Heart right ventricle (tissue), 16 donors: ENCODE data around the gene VTN. TPM values are rescaled to one million over a fixed set of nuclear protein-coding genes. Genes with fewer than 3 reads are reported as not detected.
A peak's percentile ranks its signal among the peaks of the same experiment; 100 is the strongest.

ENCODE experiments used
- ATAC-seq, 8 donors: fragments of 200-7000 bp; cut with Tn5 transposase; one replicate each; pipeline ENCODE4 v1.9.1; 2020; ENCODE audit warnings: mild to moderate bottlenecking in 8 of 8, moderate library complexity in 8 of 8, moderate number of reproducible peaks in 1 of 8
- DNase-seq, 2 donors: peaks; one replicate each; pipeline ENCODE4 v3.0.0-alpha.2; 2020
- H3K27ac ChIP-seq, 10 donors: fragments of 200-600 bp; sonication (generic) in 2 of 10; one replicate each; pipeline versions ENCODE4 v1.5.0 to v1.8.0; 2020 to 2022; ENCODE audit warnings: mild to moderate bottlenecking in 3 of 10
- H3K27me3 ChIP-seq, 7 donors: fragments of 200-600 bp; one replicate each; pipeline ENCODE4 v1.8.0; 2021 to 2022; ENCODE audit warnings: mild to moderate bottlenecking in 2 of 7
- H3K36me3 ChIP-seq, 9 donors: fragments of 200-600 bp; sonication (generic) in 1 of 9; one replicate each; pipeline versions ENCODE4 v1.5.0 to v1.8.0; 2020 to 2022; ENCODE audit warnings: mild to moderate bottlenecking in 2 of 9
- H3K4me1 ChIP-seq, 9 donors: fragments of 200-600 bp; sonication (generic) in 1 of 9; one replicate each; pipeline versions ENCODE4 v1.5.0 to v1.8.0; 2020 to 2022; ENCODE audit warnings: mild to moderate bottlenecking in 4 of 9
- H3K4me3 ChIP-seq, 10 donors: fragments of 200-600 bp; sonication (generic) in 2 of 10; one replicate each; pipeline versions ENCODE4 v1.5.0 to v1.8.0; 2020 to 2022; ENCODE audit warnings: mild to moderate bottlenecking in 7 of 10, moderate library complexity in 2 of 10
- H3K9me3 ChIP-seq, 11 donors: fragments of 200-600 bp in 10 of 11; sonication (generic) in 2 of 11; one replicate each; pipeline versions ENCODE4 v1.5.0 to v1.8.0; 2013 to 2022; ENCODE audit warnings: mild to moderate bottlenecking in 2 of 11, control low read depth in 1 of 11, moderate library complexity in 1 of 11
- CTCF ChIP-seq, 9 donors: fragments of 200-600 bp; sonication (generic) in 2 of 9; IDR thresholded peaks; one replicate each; pipeline versions ENCODE4 v1.5.0 to v1.8.0; 2021 to 2022; ENCODE audit warnings: antibody characterized with exemption in 9 of 9, mild to moderate bottlenecking in 5 of 9, moderate library complexity in 1 of 9
- WGBS, 2 donors: extraction: QIAGEN DNeasy Blood & Tissue Kit; methylation state at CpG; one replicate each; pipeline ENCODE4 v1.1.7; 2013; ENCODE audit warnings: inconsistent platforms in 1 of 2; 5-methylcytosine and 5-hydroxymethylcytosine counted together
- intact Hi-C, 10 donors: fragments of 100-400 bp; cut with DNase I; formaldehyde crosslinking; loops; one replicate each; pipeline versions ENCODE4 v1.11.1 to v1.14.2; 2022
- polyA plus RNA-seq, 2 donors: library from polyadenylated mRNA; stranded (reverse); fragments of 200-250 nt; gene quantifications; one replicate each; pipeline ENCODE4 v1.2.3, GENCODE V29; 2013
- total RNA-seq, 10 donors: library from RNA; stranded (reverse); fragmentation: NEBNext Ultra II Directional in 3 of 10; extraction: Animal tissue kit (Norgen Biotek cat#: 25700) in 3 of 10; gene quantifications; one replicate each; pipeline versions ENCODE4 v1.2.1 to v1.2.4, GENCODE V29; 2021 to 2023
- donor health status: Arrhythmogenic right ventricular cardiomyopathy.
- donor health status: ischemic (EF 13 %, LVEDD 7.1; RV severe dilation, severe dysfunction).
- donor health status: healthy with polysubstance abuse.
- donor health status: DM: no; HTN: yes; CAD: no.
- donor health status: DM: no; HTN: no; CAD: no.
- donor health status: ischemic (EF 25% LVEDD 6.9; RV normal size, moderate dysfunction).
- donor health status: ischemic (EF 25% LVEDD 5.7; RV mildly dilated, moderate dysfunction).
- donor health status: healthy.
- donor health status: DM: yes; HTN: yes; CAD: no.
- donor health status: Ischemic cardiomyopathy.
- donor health status: ischemic (EF 35%, LVEDD 5.7; RV mildly dilated, moderate dysfunction).
- donor health status: nonischemic (EF 11% LVEDD 7.7; RV severe dilation, severe dysfunction).
- donor health status: DM: yes; HTN: yes; CAD: no.
- donor health status: PGD.
- donor health status: ischemic (EF 29% LVEDD 5.4; RV normal size, mild dysfunction).
- donor health status: nonischemic (EF 23%, LVEDD 6.1; RV moderate dilation, normal function).

The VTN gene
- total and polyA plus RNA-seq, 12 donors, result 26.3 to 121 (median 64.8) TPM

GRCh38 chr17:28357901-28358197 is 12.3 kb downstream of the VTN start:
- Histone ChIP-seq H3K27me3 (no peaks in the 10 kb centered on the region), H3K9me3 (no peaks in the 10 kb centered on the region), H3K4me1 (peaks cover 7 to 30% (median 27%) of the 10 kb centered on the region in 9 donors), H3K36me3 (peaks cover 0 to 70% (median 39%) of the 10 kb centered on the region in 9 donors), H3K4me3 (peak overlapping the region; percentile 67 to 100 (median 95)), H3K27ac (peak overlapping the region in 9 of 10 donors; percentile 82 to 98 (median 95))
- ATAC-seq (no peak), DNase-seq (no peak)
- WGBS, 2 donors, result 3 to 5% methylated on average over 4 of the region's 4 CpGs
- no peak for TF ChIP-seq CTCF (IDR thresholded peaks at IDR 0.05)
- intact Hi-C loops, result loop anchor here in 4 of 10 donors (1.0 to 2.0 kb wide), 4 partner anchors 19 to 23 kb away; partner anchors contain the start of genes IFT20 (in 2 of the 4) and TNFAIP1 (in 2 of the 4)

GRCh38 chr17:28357061-28357900 is 12.8 kb downstream of the VTN start, which contains the start of gene POLDIP2:
POLDIP2 (minus strand) TSS chr17:28357527; CDS start chr17:28357448, 79 bp downstream.
- ATAC-seq (peak; percentile 99 to 100 (median 100)), DNase-seq (peak; percentile 95 to 96)
- peak within 1 kb of the TSS; percentile 60 to 98 (median 95) for H3K27ac ChIP-seq
- H3K4me1 ChIP-seq, result peaks cover 7 to 30% (median 27%) of the 10 kb centered on the region in 9 donors
- intact Hi-C loops, result loop anchor here in 4 of 10 donors (1.0 to 2.0 kb wide), 4 partner anchors 18 to 22 kb away; partner anchors contain the start of genes IFT20 (in 2 of the 4) and TNFAIP1 (in 2 of the 4)
- H3K36me3 ChIP-seq, result peaks cover 0 to 70% (median 44%) of the 10 kb centered on the region in 9 donors
- no peaks in the 10 kb centered on the region for H3K9me3 ChIP-seq
- peak within 1 kb of the TSS; percentile 67 to 100 (median 95) for H3K4me3 ChIP-seq
- peak in 4 of 9 donors; percentile 14 to 35 (median 31) for TF ChIP-seq CTCF (IDR thresholded peaks at IDR 0.05)
- no peaks in the 10 kb centered on the region for H3K27me3 ChIP-seq
- WGBS, 2 donors, result 0% methylated on average over 80 of the region's 80 CpGs

GRCh38 chr17:28350271-28350670 is 19.8 kb downstream of the VTN start:
- Histone ChIP-seq H3K36me3 (peaks cover 0 to 100% (median 78%) of the 10 kb centered on the region in 9 donors), H3K4me1 (peaks cover 13 to 48% (median 27%) of the 10 kb centered on the region in 9 donors), H3K27ac (peak overlapping the region in 1 of 10 donors; percentile 21), H3K4me3 (no peak overlapping the region), H3K9me3 (no peaks in the 10 kb centered on the region), H3K27me3 (no peaks in the 10 kb centered on the region)
- intact Hi-C loops, result no loop called here
- no peak for DNase-seq
- 91 to 94% methylated on average over 7 of the region's 7 CpGs for WGBS, 2 donors
- TF ChIP-seq CTCF (IDR thresholded peaks at IDR 0.05), result no peak
- no peak for ATAC-seq

GRCh38 chr17:28348979-28349378 is 21.1 kb downstream of the VTN start:
- peaks cover 15 to 56% (median 34%) of the 10 kb centered on the region in 9 donors for H3K4me1 ChIP-seq
- TF ChIP-seq CTCF (IDR thresholded peaks at IDR 0.05), result no peak
- H3K27ac ChIP-seq, result peak overlapping the region in 1 of 10 donors; percentile 21
- ATAC-seq, result no peak
- H3K9me3 ChIP-seq, result no peaks in the 10 kb centered on the region
- intact Hi-C loops, result loop anchor here in 1 of 10 donors (1.0 kb wide), 1 partner anchor 46 kb away; no protein-coding TSS in a partner anchor
- H3K4me3 ChIP-seq, result no peak overlapping the region
- DNase-seq, result no peak
- peaks cover 0 to 100% (median 84%) of the 10 kb centered on the region in 9 donors for H3K36me3 ChIP-seq
- 75 to 89% methylated on average over 3 of the region's 3 CpGs for WGBS, 2 donors
- no peaks in the 10 kb centered on the region for H3K27me3 ChIP-seq
